ENCODE measurements around the gene MAT1A. TPM values are rescaled to one million over a fixed set of nuclear protein-coding genes. Genes with fewer than 3 reads are reported as not detected.

MAT1A gene
- total and polyA plus RNA-seq, 2 of the 8 experiments (the other 6 are each of a cell fraction or from before 2014, with no cell fraction given) = 4.1 to 6.4 TPM

- no peak for TF ChIP-seq CHD7 (IDR thresholded peaks at IDR 0.05; ENCODE audit: insufficient replicate concordance, low read length)
- TF ChIP-seq GABPA (IDR thresholded peaks at IDR 0.05; ENCODE audit: borderline replicate concordance, insufficient read depth, low read length) = no peak
- TF ChIP-seq GTF2F1 (IDR thresholded peaks at IDR 0.05; ENCODE audit: borderline replicate concordance, low read depth, low read length) = no peak
- no peak for TF ChIP-seq HDAC6 (IDR thresholded peaks at IDR 0.05; ENCODE audit: low read depth, low read length)
- no peak for TF ChIP-seq ZNF274 (IDR thresholded peaks at IDR 0.05; ENCODE audit: borderline replicate concordance, extremely low read depth, low read length)
- TF ChIP-seq BACH1 (IDR thresholded peaks at IDR 0.05; ENCODE audit: low read length) = no peak
These were observed 15.8 kb downstream of the MAT1A start (continued) for GRCh38 chr10:80273523-80274170.
